Left ventricle myocardium superior (tissue), 1 donor: Measurements from ENCODE around the gene CALN1. TPM values are rescaled to one million over a fixed set of nuclear protein-coding genes. Genes with fewer than 3 reads are reported as not detected.
"Not testable (repeated sequence)": the region's sequence is repeated elsewhere in the genome, so short reads cannot be mapped to it uniquely, and the experiment has no call there.

Experiments used
- ATAC-seq: fragments of 200-7000 bp; cut with Tn5 transposase; one replicate; pipeline ENCODE4 v1.9.1; 2020; ENCODE audit warnings: mild to moderate bottlenecking, moderate library complexity
- DNase-seq: peaks from one replicate; pipeline ENCODE4 v3.0.0-alpha.2; 2020
- intact Hi-C: fragments of 100-400 bp; cut with micrococcal nuclease; formaldehyde crosslinking; loops from one replicate; pipeline ENCODE4 v1.11.0; 2022
- total RNA-seq: library from RNA; stranded (reverse); fragmentation: NEBNext Ultra II Directional; extraction: Animal tissue kit (Norgen Biotek cat#: 25700); gene quantifications from one replicate; pipeline ENCODE4 v1.2.1, GENCODE V29; 2021
- donor health status: DM: no; HTN: yes; CAD: no; lungs with severe emphysema.

The CALN1 gene
- total RNA-seq, 1 donor from 2014 or later = not detected

GRCh38 chr7:71868797-71869196 is 543.3 kb downstream of the CALN1 start:
- DNase-seq = no peak
- ATAC-seq = no peak
- intact Hi-C loops = no loop called here

- no peak for DNase-seq
- ATAC-seq = no peak
- intact Hi-C loops = no loop called here
Observed at GRCh38 chr7:71867626-71868025, 544.5 kb downstream of the CALN1 start.

- ATAC-seq (no peak), DNase-seq (no peak)
- intact Hi-C loops = no loop called here
Observed at GRCh38 chr7:71865172-71865571, 547.0 kb downstream of the CALN1 start.

GRCh38 chr7:71864130-71864529 is 548.0 kb downstream of the CALN1 start:
- ATAC-seq = no peak
- intact Hi-C loops = no loop called here
- DNase-seq = no peak

- no peak for ATAC-seq
- DNase-seq = no peak
- intact Hi-C loops = no loop called here
Observed at GRCh38 chr7:71860572-71860971, 551.6 kb downstream of the CALN1 start.

- DNase-seq (no peak), ATAC-seq (no peak)
- intact Hi-C loops = loop anchor here (10.0 kb wide), 1 partner anchor 1957 kb away; no protein-coding TSS in a partner anchor
Observed at GRCh38 chr7:71857338-71857737, 554.8 kb downstream of the CALN1 start.

- no peak for DNase-seq
- intact Hi-C loops = loop anchor here (10.0 kb wide), 1 partner anchor 1960 kb away; no protein-coding TSS in a partner anchor
- ATAC-seq = no peak
Observed at GRCh38 chr7:71854546-71855397, 557.4 kb downstream of the CALN1 start.

- ATAC-seq (no peak), DNase-seq (no peak)
- intact Hi-C loops = loop anchor here (10.0 kb wide), 1 partner anchor 1963 kb away; no protein-coding TSS in a partner anchor
Observed at GRCh38 chr7:71851776-71852498, 560.2 kb downstream of the CALN1 start.

- DNase-seq (no peak), ATAC-seq (no peak)
- intact Hi-C loops = no loop called here
Observed at GRCh38 chr7:71846160-71846559, 566.0 kb downstream of the CALN1 start.

GRCh38 chr7:71843676-71844075 is 568.5 kb downstream of the CALN1 start:
- ATAC-seq = no peak
- intact Hi-C loops = no loop called here

GRCh38 chr7:71842786-71843185 is 569.4 kb downstream of the CALN1 start:
- DNase-seq (no peak), ATAC-seq (no peak)
- intact Hi-C loops = no loop called here

More at GRCh38 chr7:71843676-71844075, 568.5 kb downstream of the CALN1 start:
- no peak for DNase-seq

- DNase-seq = no peak
- no peak for ATAC-seq
- intact Hi-C loops = no loop called here
Observed at GRCh38 chr7:71842381-71842780, 569.8 kb downstream of the CALN1 start.

GRCh38 chr7:71835056-71835455 is 577.1 kb downstream of the CALN1 start:
- intact Hi-C loops = no loop called here
- no peak for ATAC-seq
- DNase-seq = no peak

GRCh38 chr7:71829515-71829914 is 582.6 kb downstream of the CALN1 start:
- ATAC-seq (no peak), DNase-seq (no peak)
- intact Hi-C loops = no loop called here

- DNase-seq (no peak), ATAC-seq (no peak)
- intact Hi-C loops = no loop called here
Observed at GRCh38 chr7:71828361-71828760, 583.8 kb downstream of the CALN1 start.

GRCh38 chr7:71826141-71826540 is 586.0 kb downstream of the CALN1 start:
- no peak for ATAC-seq
- DNase-seq = no peak
- intact Hi-C loops = no loop called here

- DNase-seq = no peak
- ATAC-seq = no peak
- intact Hi-C loops = no loop called here
Observed at GRCh38 chr7:71824006-71824760, 588.0 kb downstream of the CALN1 start.

GRCh38 chr7:71822406-71822805 is 589.7 kb downstream of the CALN1 start:
- not testable (repeated sequence) for ATAC-seq, DNase-seq

GRCh38 chr7:71817916-71818315 is 594.2 kb downstream of the CALN1 start:
- no peak for DNase-seq
- intact Hi-C loops = no loop called here
- ATAC-seq = no peak

More at GRCh38 chr7:71822406-71822805, 589.7 kb downstream of the CALN1 start:
- intact Hi-C loops = not testable (repeated sequence)

- intact Hi-C loops = no loop called here
- DNase-seq = no peak
- no peak for ATAC-seq
Observed at GRCh38 chr7:71808115-71808514, 604.0 kb downstream of the CALN1 start.
